ENCODE results near the gene AP1S2. TPM values are rescaled to one million over a fixed set of nuclear protein-coding genes. Genes with fewer than 3 reads are reported as not detected.

The AP1S2 gene
- total RNA-seq, 1 experiment from 2014 or later: 367 TPM

DNA sequence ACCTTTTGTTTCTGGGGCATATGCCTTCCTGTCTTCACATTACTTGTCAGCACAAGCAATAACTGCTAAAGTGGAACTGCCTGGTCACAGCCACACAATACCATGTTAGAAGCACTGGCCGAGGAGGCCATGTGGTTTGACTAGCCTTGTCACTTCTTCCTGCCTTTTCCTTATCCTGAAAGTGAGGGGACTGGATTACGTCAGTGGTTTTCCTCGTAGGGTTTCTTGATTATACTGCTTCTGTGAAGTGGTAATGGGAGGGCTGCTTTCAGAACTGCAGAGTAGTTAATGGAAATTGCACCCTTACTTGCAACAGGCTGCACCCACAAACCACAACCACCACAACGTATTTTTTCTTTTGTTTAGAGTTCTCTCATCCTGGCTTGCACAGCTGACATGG, 37.7 kb downstream of the AP1S2 start:
- Histone ChIP-seq H3K56ac (ENCODE audit: insufficient read length, low read depth, low read length) (peak overlapping the region; percentile 16), H3K79me2 (ENCODE audit: insufficient read depth, low read length) (no peaks in the 10 kb centered on the region), H3K4me2 (ENCODE audit: insufficient read depth, insufficient read length, low read length) (no peak overlapping the region), H2AFZ (ENCODE audit: low read length) (no peak overlapping the region), H3K27me3 (ENCODE audit: insufficient read depth, low read length) (no peaks in the 10 kb centered on the region), H2BK120ac (ENCODE audit: low read depth, low read length, poor library complexity, severe bottlenecking) (no peak overlapping the region), H4K8ac (replicated peaks; ENCODE audit: insufficient read length, low read depth, low read length) (no peak overlapping the region), H2AK5ac (ENCODE audit: insufficient read length, low read length) (no peak overlapping the region), H3T11ph (ENCODE audit: low read length) (no peak overlapping the region), H2BK20ac (ENCODE audit: low read depth, low read length, poor library complexity, severe bottlenecking) (no peak overlapping the region), H3K79me1 (ENCODE audit: insufficient read depth, low read depth, low read length, poor library complexity, severe bottlenecking) (no peaks in the 10 kb centered on the region), H3K14ac (ENCODE audit: insufficient read depth, low read length) (peak overlapping the region; percentile 85; the same call in 1 of the 2 replicates), H4K91ac (ENCODE audit: insufficient read length, low read depth, low read length) (no peak overlapping the region), H2BK15ac (ENCODE audit: low read depth, low read length) (no peak overlapping the region), H2BK5ac (ENCODE audit: insufficient read length, low read length) (peak overlapping the region; percentile 97), H3K27ac (ENCODE audit: insufficient read length, low read depth, low read length) (peak overlapping the region; percentile 90), H3K18ac (ENCODE audit: insufficient read length, low read depth, low read length) (peak overlapping the region; percentile 94), H3K4ac (ENCODE audit: low read depth, low read length) (no peak overlapping the region; the same call in 1 of the 2 replicates), H3K4me1 (ENCODE audit: insufficient read depth, low read length) (peaks cover 11% of the 10 kb centered on the region; the same call in 1 of the 2 replicates), H3K23ac (ENCODE audit: insufficient read length, low read depth, low read length) (no peak overlapping the region), H3K23me2 (ENCODE audit: insufficient read length, low read depth, low read length, poor library complexity, severe bottlenecking) (no peaks in the 10 kb centered on the region), H3K9ac (ENCODE audit: extremely low read depth, insufficient read length, low read length) (no peak overlapping the region), H2BK12ac (ENCODE audit: insufficient read length, low read depth, low read length) (peak overlapping the region; percentile 90), H4K20me1 (ENCODE audit: control insufficient read depth, insufficient read depth, insufficient read length) (no peaks in the 10 kb centered on the region), H4K5ac (ENCODE audit: insufficient read length, low read depth, low read length) (peak overlapping the region; percentile 88), H3K9me3 (ENCODE audit: control insufficient read depth, low read depth, low read length) (no peaks in the 10 kb centered on the region)
- no peaks in the 10 kb centered on the region for H3K9me3 Mint-ChIP-seq
- WGBS (ENCODE audit: extremely low coverage, insufficient read length, low lambda C conversion rate): no CpG with 5 or more reads among the region's 4 CpGs
- peaks cover 45 to 75% (median 61%) of the 10 kb centered on the region in 3 experiments for H3K36me3 Mint-ChIP-seq (ENCODE audit: insufficient read depth in 1 of 3, low read depth in 3 of 3)
- TF ChIP-seq, protein P1, sequence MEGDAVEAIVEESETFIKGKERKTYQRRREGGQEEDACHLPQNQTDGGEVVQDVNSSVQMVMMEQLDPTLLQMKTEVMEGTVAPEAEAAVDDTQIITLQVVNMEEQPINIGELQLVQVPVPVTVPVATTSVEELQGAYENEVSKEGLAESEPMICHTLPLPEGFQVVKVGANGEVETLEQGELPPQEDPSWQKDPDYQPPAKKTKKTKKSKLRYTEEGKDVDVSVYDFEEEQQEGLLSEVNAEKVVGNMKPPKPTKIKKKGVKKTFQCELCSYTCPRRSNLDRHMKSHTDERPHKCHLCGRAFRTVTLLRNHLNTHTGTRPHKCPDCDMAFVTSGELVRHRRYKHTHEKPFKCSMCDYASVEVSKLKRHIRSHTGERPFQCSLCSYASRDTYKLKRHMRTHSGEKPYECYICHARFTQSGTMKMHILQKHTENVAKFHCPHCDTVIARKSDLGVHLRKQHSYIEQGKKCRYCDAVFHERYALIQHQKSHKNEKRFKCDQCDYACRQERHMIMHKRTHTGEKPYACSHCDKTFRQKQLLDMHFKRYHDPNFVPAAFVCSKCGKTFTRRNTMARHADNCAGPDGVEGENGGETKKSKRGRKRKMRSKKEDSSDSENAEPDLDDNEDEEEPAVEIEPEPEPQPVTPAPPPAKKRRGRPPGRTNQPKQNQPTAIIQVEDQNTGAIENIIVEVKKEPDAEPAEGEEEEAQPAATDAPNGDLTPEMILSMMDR (conservative IDR thresholded peaks at IDR 0.05): no peak
- peak; percentile 32 for DNase-seq
- peak overlapping the region; percentile 99 for H3K27ac Mint-ChIP-seq
- H3K4me3 Mint-ChIP-seq: peak overlapping the region in 1 of 2 experiments; percentile 45; a peak in 1 of 5 replicates
- H3K4me1 Mint-ChIP-seq: peaks cover 17 to 23% of the 10 kb centered on the region in 2 experiments
- H3K27me3 Mint-ChIP-seq (ENCODE audit: low read depth): no peaks in the 10 kb centered on the region
